GM10266 (cell line): ENCODE results near the gene POLR2H.

ENCODE experiments used
- DNase-seq: peaks from one replicate; pipeline ENCODE4 v3.0.0; 2012; ENCODE audit errors: extremely low spot score
- CTCF ChIP-seq: IDR thresholded peaks from 2 replicates; pipeline ENCODE4 v1.5.1; 2012; ENCODE audit warnings: mild to moderate bottlenecking, low read depth; ENCODE audit not compliant: control insufficient read depth, insufficient read depth; ENCODE audit errors: missing control alignments

Gene POLR2H

DNA sequence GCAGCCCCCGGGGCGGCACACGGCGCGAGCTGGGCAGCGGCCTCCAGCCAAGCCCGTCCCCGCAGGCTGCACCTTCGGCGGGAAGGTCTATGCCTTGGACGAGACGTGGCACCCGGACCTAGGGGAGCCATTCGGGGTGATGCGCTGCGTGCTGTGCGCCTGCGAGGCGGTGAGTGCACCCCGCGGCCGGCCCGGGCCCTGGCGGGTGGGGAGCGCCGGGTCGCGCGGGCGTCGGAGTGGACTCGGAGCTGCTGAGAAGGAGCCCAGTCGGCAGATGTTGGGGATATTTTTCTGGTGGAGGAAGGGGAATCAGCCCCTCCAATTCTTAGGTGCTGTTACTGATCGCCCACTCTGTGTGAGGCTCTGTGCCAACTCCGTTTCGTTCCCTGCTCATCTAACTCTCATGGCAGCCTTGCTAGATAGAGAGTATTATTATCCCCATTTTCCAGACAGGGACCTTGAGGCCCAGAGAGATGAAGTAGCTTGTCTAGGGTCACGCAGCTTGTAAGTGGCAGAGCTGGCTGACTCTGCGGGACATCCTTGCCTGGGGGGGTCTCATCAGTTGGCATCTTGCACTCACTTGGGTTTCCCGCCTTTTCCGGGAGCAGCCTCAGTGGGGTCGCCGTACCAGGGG lies 19.2 kb downstream of the POLR2H start:
- no peak for TF ChIP-seq CTCF
- peak; percentile 70 for DNase-seq

DNA sequence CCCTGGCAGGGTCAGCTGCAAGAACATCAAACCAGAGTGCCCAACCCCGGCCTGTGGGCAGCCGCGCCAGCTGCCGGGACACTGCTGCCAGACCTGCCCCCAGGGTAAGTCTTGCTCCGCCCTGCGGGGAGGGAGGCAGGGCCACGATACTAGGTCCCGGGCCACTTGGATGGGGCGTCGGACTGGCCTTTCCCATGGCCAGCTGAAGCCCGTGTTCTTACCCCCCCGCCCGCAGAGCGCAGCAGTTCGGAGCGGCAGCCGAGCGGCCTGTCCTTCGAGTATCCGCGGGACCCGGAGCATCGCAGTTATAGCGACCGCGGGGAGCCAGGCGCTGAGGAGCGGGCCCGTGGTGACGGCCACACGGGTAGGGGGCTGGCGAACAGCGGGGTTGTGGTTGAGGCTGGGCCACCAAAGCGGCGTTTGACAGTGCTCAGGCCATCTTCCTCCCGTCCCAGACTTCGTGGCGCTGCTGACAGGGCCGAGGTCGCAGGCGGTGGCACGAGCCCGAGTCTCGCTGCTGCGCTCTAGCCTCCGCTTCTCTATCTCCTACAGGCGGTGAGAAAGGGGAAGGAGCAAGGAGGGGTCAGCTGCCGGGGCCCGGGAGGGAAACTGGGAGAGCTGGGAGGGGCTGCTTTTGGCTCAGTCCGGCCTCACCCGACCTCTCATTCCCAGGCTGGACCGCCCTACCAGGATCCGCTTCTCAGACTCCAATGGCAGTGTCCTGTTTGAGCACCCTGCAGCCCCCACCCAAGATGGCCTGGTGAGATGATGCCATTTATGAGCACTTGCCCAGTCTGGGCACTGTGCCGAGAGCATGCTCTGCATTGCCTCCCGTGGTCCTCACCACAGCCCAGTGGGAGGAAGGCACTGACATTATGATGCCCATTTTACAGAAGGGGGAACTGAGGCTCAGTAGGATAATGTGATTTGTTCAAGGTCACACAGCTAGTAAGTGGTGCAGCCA lies 20.0 kb downstream of the POLR2H start:
- no peak for DNase-seq
- TF ChIP-seq CTCF, result no peak

DNA sequence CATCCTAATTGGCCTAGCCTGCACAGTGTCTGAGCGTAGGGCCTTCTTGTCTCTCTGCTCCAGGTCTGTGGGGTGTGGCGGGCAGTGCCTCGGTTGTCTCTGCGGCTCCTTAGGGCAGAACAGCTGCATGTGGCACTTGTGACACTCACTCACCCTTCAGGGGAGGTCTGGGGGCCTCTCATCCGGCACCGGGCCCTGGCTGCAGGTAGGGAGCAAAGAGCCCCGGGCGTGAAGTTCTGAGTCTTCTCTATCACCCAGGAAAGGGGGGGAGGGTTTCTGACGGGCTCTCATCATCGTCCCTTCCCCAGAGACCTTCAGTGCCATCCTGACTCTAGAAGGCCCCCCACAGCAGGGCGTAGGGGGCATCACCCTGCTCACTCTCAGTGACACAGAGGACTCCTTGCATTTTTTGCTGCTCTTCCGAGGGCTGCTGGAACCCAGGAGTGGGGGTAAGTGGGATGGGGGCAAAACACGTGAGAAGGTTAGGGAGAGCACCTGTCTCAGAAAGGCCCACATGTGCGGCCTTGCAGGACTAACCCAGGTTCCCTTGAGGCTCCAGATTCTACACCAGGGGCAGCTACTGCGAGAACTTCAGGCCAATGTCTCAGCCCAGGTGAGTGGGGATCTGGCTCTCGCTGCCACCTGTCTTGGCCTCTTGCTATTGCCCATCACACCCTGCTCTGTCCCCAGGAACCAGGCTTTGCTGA lies 21.0 kb downstream of the POLR2H start:
- TF ChIP-seq CTCF, result no peak
- DNase-seq, result no peak

DNA sequence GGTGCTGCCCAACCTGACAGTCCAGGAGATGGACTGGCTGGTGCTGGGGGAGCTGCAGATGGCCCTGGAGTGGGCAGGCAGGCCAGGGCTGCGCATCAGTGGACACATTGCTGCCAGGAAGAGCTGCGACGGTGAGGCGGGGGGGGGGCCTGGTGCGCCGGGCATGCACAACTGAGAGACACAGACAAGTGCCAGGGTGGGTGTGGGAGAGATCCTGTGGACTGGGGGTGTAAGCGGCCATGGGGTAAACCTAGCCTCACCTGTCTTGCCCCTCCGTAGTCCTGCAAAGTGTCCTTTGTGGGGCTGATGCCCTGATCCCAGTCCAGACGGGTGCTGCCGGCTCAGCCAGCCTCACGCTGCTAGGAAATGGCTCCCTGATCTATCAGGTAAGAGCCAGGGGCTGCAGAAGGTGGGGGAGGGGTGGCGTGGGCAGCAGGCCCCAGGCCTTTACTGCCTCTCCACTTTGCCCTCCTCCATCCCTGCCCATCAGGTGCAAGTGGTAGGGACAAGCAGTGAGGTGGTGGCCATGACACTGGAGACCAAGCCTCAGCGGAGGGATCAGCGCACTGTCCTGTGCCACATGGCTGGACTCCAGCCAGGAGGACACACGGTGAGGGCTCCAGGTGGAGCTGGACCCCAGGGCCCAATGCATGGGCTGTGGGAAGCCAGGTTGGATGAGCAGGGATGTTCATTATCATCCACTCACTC lies 21.7 kb downstream of the POLR2H start:
- TF ChIP-seq CTCF, result no peak
- no peak for DNase-seq

DNA sequence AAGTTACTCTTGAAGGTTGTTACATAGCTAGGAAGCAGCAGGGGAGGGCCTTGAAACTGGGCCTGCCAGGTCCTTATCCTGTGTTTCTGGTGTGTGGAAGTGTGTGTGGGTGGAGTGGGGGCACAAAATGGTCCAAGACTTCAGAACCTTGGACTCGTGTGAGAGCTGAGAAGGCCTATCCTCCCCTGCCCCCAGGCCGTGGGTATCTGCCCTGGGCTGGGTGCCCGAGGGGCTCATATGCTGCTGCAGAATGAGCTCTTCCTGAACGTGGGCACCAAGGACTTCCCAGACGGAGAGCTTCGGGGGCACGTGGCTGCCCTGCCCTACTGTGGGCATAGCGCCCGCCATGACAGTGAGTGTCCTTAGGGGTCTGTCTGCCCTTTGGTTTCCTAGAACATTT lies 22.8 kb downstream of the POLR2H start:
- no peak for TF ChIP-seq CTCF

GRCh38 chr3:184384856-184385422 lies 23.4 kb downstream of the POLR2H start:
- no peak for DNase-seq
- no peak for TF ChIP-seq CTCF

More for the DNA sequence above, 22.8 kb downstream of the POLR2H start:
- DNase-seq, result no peak
